Measurements from ENCODE around the gene EVI5L. TPM values are rescaled to one million over a fixed set of nuclear protein-coding genes. Genes with fewer than 3 reads are reported as not detected.

The EVI5L gene
- polyA plus RNA-seq, 1 donor from 2014 or later = 50.6 TPM

GRCh38 chr19:7817801-7818200 lies 12.2 kb upstream of the EVI5L start:
- H3K27me3 ChIP-seq (ENCODE audit: insufficient read depth, low read depth, low read length) = no peaks in the 10 kb centered on the region
- H3K4me3 ChIP-seq (ENCODE audit: low read length) = no peak overlapping the region
- no peaks in the 10 kb centered on the region for H3K79me2 ChIP-seq (replicated peaks; ENCODE audit: insufficient read depth, low read length)
- H3K9me3 ChIP-seq (ENCODE audit: low read length) = no peaks in the 10 kb centered on the region
- no peaks in the 10 kb centered on the region for H4K20me1 ChIP-seq (ENCODE audit: insufficient read depth)
- no peak overlapping the region for H3K27ac ChIP-seq (ENCODE audit: low read length)
- H3F3A ChIP-seq (ENCODE audit: insufficient read depth, low read length, poor library complexity, severe bottlenecking) = no peaks in the 10 kb centered on the region
- no peak overlapping the region for H3K4me2 ChIP-seq (ENCODE audit: low read length)
- H2AFZ ChIP-seq (ENCODE audit: low read depth, low read length) = no peak overlapping the region
- no peak for TF ChIP-seq REST (IDR thresholded peaks at IDR 0.05; ENCODE audit: borderline replicate concordance)
- TF ChIP-seq EP300 (conservative IDR thresholded peaks at IDR 0.05; ENCODE audit: poor library complexity, severe bottlenecking) = no peak
- TF ChIP-seq EZH2 (IDR thresholded peaks at IDR 0.05; ENCODE audit: borderline replicate concordance, insufficient read depth, low read length, poor library complexity, severe bottlenecking) = no peak
- TF ChIP-seq SMC3 (conservative IDR thresholded peaks at IDR 0.05; ENCODE audit: poor library complexity) = no peak
- TF ChIP-seq CTCF (IDR thresholded peaks at IDR 0.05; ENCODE audit: poor library complexity, severe bottlenecking) = no peak
- TF ChIP-seq MXI1 (conservative IDR thresholded peaks at IDR 0.05; ENCODE audit: poor library complexity, severe bottlenecking) = no peak
- TF ChIP-seq RAD21 (conservative IDR thresholded peaks at IDR 0.05) = no peak
- no peak for TF ChIP-seq TAF1 (IDR thresholded peaks at IDR 0.05; ENCODE audit: low read depth)
- no peak for TF ChIP-seq POLR2AphosphoS5 (IDR thresholded peaks at IDR 0.05)
- H3K9ac ChIP-seq (ENCODE audit: low read length) = no peak overlapping the region
- no peaks in the 10 kb centered on the region for H3K9me2 ChIP-seq (ENCODE audit: insufficient read depth, low read length)
- no peaks in the 10 kb centered on the region for H3K36me3 ChIP-seq (ENCODE audit: insufficient read depth, low read length)

GRCh38 chr19:7818806-7819205 lies 11.2 kb upstream of the EVI5L start:
- H3K4me3 ChIP-seq (ENCODE audit: low read length) = no peak overlapping the region

GRCh38 chr19:7819337-7819736 lies 10.7 kb upstream of the EVI5L start:
- TF ChIP-seq EZH2 (IDR thresholded peaks at IDR 0.05; ENCODE audit: borderline replicate concordance, insufficient read depth, low read length, poor library complexity, severe bottlenecking) (no peak), REST (IDR thresholded peaks at IDR 0.05; ENCODE audit: borderline replicate concordance) (no peak), EP300 (conservative IDR thresholded peaks at IDR 0.05; ENCODE audit: poor library complexity, severe bottlenecking) (no peak), MXI1 (conservative IDR thresholded peaks at IDR 0.05; ENCODE audit: poor library complexity, severe bottlenecking) (no peak), POLR2AphosphoS5 (IDR thresholded peaks at IDR 0.05) (no peak), RAD21 (conservative IDR thresholded peaks at IDR 0.05) (no peak), TAF1 (IDR thresholded peaks at IDR 0.05; ENCODE audit: low read depth) (no peak), CTCF (IDR thresholded peaks at IDR 0.05; ENCODE audit: poor library complexity, severe bottlenecking) (no peak), SMC3 (conservative IDR thresholded peaks at IDR 0.05; ENCODE audit: poor library complexity) (no peak)
- H3K36me3 ChIP-seq (ENCODE audit: insufficient read depth, low read length) = no peaks in the 10 kb centered on the region
- H4K20me1 ChIP-seq (ENCODE audit: insufficient read depth) = no peaks in the 10 kb centered on the region
- H3K9ac ChIP-seq (ENCODE audit: low read length) = no peak overlapping the region
- no peak overlapping the region for H3K4me2 ChIP-seq (ENCODE audit: low read length)
- no peak overlapping the region for H3K27ac ChIP-seq (ENCODE audit: low read length)
- no peaks in the 10 kb centered on the region for H3F3A ChIP-seq (ENCODE audit: insufficient read depth, low read length, poor library complexity, severe bottlenecking)
- H3K4me3 ChIP-seq (ENCODE audit: low read length) = no peak overlapping the region
- no peaks in the 10 kb centered on the region for H3K9me3 ChIP-seq (ENCODE audit: low read length)
- no peaks in the 10 kb centered on the region for H3K27me3 ChIP-seq (ENCODE audit: insufficient read depth, low read depth, low read length)
- H3K9me2 ChIP-seq (ENCODE audit: insufficient read depth, low read length) = no peaks in the 10 kb centered on the region
- H2AFZ ChIP-seq (ENCODE audit: low read depth, low read length) = no peak overlapping the region
- no peaks in the 10 kb centered on the region for H3K79me2 ChIP-seq (replicated peaks; ENCODE audit: insufficient read depth, low read length)

More at GRCh38 chr19:7818806-7819205, 11.2 kb upstream of the EVI5L start:
- Histone ChIP-seq H3K4me2 (ENCODE audit: low read length) (no peak overlapping the region), H4K20me1 (ENCODE audit: insufficient read depth) (no peaks in the 10 kb centered on the region), H3K36me3 (ENCODE audit: insufficient read depth, low read length) (no peaks in the 10 kb centered on the region), H3K9ac (ENCODE audit: low read length) (no peak overlapping the region), H3K27ac (ENCODE audit: low read length) (no peak overlapping the region), H3K9me2 (ENCODE audit: insufficient read depth, low read length) (no peaks in the 10 kb centered on the region), H2AFZ (ENCODE audit: low read depth, low read length) (no peak overlapping the region), H3K27me3 (ENCODE audit: insufficient read depth, low read depth, low read length) (no peaks in the 10 kb centered on the region), H3K9me3 (ENCODE audit: low read length) (no peaks in the 10 kb centered on the region), H3F3A (ENCODE audit: insufficient read depth, low read length, poor library complexity, severe bottlenecking) (no peaks in the 10 kb centered on the region), H3K79me2 (replicated peaks; ENCODE audit: insufficient read depth, low read length) (no peaks in the 10 kb centered on the region)
- TF ChIP-seq MXI1 (conservative IDR thresholded peaks at IDR 0.05; ENCODE audit: poor library complexity, severe bottlenecking) = no peak
